Natural killer cell (primary cell): ENCODE results near the gene SPATA24. TPM values are rescaled to one million over a fixed set of nuclear protein-coding genes. Genes with fewer than 3 reads are reported as not detected.
A peak's percentile ranks its signal among the peaks of the same experiment; 100 is the strongest.

ENCODE experiments used
- ATAC-seq, 3 donors: fragments of 150-1000 bp in 2 of 3; fragments of 200-7000 bp in 1 of 3; cut with Tn5 transposase; 1 replicate in 1 of 3; 2 replicates in 2 of 3; pipeline ENCODE4 v1.10.0; 2021; ENCODE audit warnings: mild to moderate bottlenecking in 2 of 3, moderate library complexity in 2 of 3
- DNase-seq, 2 donors: peaks; one replicate each; pipeline versions ENCODE4 v3.0.0 to v3.0.0-alpha.2; 2013 to 2021; ENCODE audit warnings: mixed read lengths in 1 of 2
- H3K27ac ChIP-seq: one replicate; pipeline ENCODE4 v1.5.1; 2013; ENCODE audit warnings: mild to moderate bottlenecking, low read length
- H3K27me3 ChIP-seq: one replicate; pipeline ENCODE4 v1.6.1; 2013; ENCODE audit warnings: low read length; ENCODE audit not compliant: control insufficient read depth, insufficient read depth
- H3K36me3 ChIP-seq: one replicate; pipeline ENCODE4 v1.6.1; 2013; ENCODE audit warnings: low read length; ENCODE audit not compliant: control insufficient read depth, insufficient read depth
- H3K4me1 ChIP-seq: one replicate; pipeline ENCODE4 v1.6.1; 2013; ENCODE audit warnings: low read length; ENCODE audit not compliant: control insufficient read depth, insufficient read depth
- H3K4me3 ChIP-seq: one replicate; pipeline ENCODE4 v1.5.1; 2013; ENCODE audit warnings: low read length
- H3K9me3 ChIP-seq: one replicate; pipeline ENCODE4 v1.6.1; 2013; ENCODE audit warnings: low read length; ENCODE audit not compliant: control insufficient read depth, insufficient read depth
- H3K27ac Mint-ChIP-seq, 2 donors: one replicate each; pipeline ENCODE4 v1.8.0; 2022; ENCODE audit warnings: mild to moderate bottlenecking in 2 of 2, mixed read lengths in 2 of 2, moderate library complexity in 1 of 2
- H3K27me3 Mint-ChIP-seq, 2 donors: one replicate each; pipeline ENCODE4 v1.8.0; 2022; ENCODE audit warnings: low read depth in 2 of 2, mixed read lengths in 2 of 2
- H3K36me3 Mint-ChIP-seq: one replicate; pipeline ENCODE4 v1.8.0; 2022; ENCODE audit warnings: mixed read lengths
- H3K4me1 Mint-ChIP-seq, 2 donors: one replicate each; pipeline ENCODE4 v1.8.0; 2022; ENCODE audit warnings: mixed read lengths in 2 of 2
- H3K4me3 Mint-ChIP-seq: one replicate; pipeline ENCODE4 v1.8.0; 2022; ENCODE audit warnings: mild to moderate bottlenecking, moderate library complexity, mixed read lengths
- H3K9me3 Mint-ChIP-seq, 2 donors: one replicate each; pipeline ENCODE4 v1.8.0; 2022; ENCODE audit warnings: mixed read lengths in 2 of 2
- WGBS: methylation state at CpG from one replicate; pipeline ENCODE4 v1.1.7; 2013; ENCODE audit warnings: missing lambda C conversion rate; ENCODE audit not compliant: insufficient coverage; 5-methylcytosine and 5-hydroxymethylcytosine counted together
- intact Hi-C: fragments of 100-400 bp; cut with micrococcal nuclease; formaldehyde crosslinking; loops from one replicate; pipeline ENCODE4 v1.14.2; 2022
- total RNA-seq, 4 donors: library from RNA; stranded (reverse); fragments of 120-200 nt in 1 of 4; gene quantifications; one replicate each; pipeline versions ENCODE4 v1.2.3 to v1.2.4, GENCODE V29; 2013 to 2022
- TF ChIP-seq, protein P1 (sequence below): fragments of 200-600 bp; IDR thresholded peaks from one replicate; pipeline ENCODE4 v1.8.0; 2022; ENCODE audit warnings: antibody characterized with exemption

SPATA24 gene
- total RNA-seq, 3 donors from 2014 or later (not counting 1 experiment from before 2014, with no cell fraction given): 1.6 to 2.9 (median 2.7) TPM

DNA sequence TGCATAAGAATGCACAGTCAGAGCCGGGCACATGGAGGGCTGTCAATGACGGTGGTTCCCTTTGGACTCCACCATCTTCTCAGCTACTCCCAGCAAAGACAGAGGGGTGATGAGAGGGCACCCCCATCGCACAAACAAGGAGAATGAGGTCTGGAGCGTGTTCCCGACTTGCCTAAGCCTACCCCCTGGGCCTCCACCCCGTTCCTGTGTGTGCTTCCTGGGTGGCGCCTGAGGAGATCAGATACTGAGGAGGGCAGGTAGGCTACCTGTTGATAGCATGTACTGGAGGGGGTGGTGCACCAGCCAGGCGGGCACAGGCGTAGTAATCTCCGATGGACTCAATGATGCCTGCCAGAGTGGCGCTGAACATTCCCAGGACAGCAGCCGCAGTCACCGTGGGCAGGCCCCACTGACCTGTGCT lies 24.9 kb downstream of the SPATA24 start:
- no peak overlapping the region for H3K4me3 ChIP-seq
- H3K36me3 ChIP-seq: no peaks in the 10 kb centered on the region
- H3K27ac ChIP-seq: no peak overlapping the region
- H3K36me3 Mint-ChIP-seq: no peaks in the 10 kb centered on the region
- TF ChIP-seq, protein P1, sequence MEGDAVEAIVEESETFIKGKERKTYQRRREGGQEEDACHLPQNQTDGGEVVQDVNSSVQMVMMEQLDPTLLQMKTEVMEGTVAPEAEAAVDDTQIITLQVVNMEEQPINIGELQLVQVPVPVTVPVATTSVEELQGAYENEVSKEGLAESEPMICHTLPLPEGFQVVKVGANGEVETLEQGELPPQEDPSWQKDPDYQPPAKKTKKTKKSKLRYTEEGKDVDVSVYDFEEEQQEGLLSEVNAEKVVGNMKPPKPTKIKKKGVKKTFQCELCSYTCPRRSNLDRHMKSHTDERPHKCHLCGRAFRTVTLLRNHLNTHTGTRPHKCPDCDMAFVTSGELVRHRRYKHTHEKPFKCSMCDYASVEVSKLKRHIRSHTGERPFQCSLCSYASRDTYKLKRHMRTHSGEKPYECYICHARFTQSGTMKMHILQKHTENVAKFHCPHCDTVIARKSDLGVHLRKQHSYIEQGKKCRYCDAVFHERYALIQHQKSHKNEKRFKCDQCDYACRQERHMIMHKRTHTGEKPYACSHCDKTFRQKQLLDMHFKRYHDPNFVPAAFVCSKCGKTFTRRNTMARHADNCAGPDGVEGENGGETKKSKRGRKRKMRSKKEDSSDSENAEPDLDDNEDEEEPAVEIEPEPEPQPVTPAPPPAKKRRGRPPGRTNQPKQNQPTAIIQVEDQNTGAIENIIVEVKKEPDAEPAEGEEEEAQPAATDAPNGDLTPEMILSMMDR: no peak
- no peak overlapping the region for H3K4me3 Mint-ChIP-seq
- 88% methylated on average over 13 of the region's 13 CpGs for WGBS
- H3K27ac Mint-ChIP-seq: no peak overlapping the region
- no peaks in the 10 kb centered on the region for H3K9me3 Mint-ChIP-seq
- ATAC-seq (no peak), DNase-seq (no peak)
- H3K27me3 Mint-ChIP-seq: no peaks in the 10 kb centered on the region
- no peaks in the 10 kb centered on the region for H3K4me1 ChIP-seq
- intact Hi-C loops: no loop called here
- no peaks in the 10 kb centered on the region for H3K9me3 ChIP-seq
- H3K4me1 Mint-ChIP-seq: peaks cover 0 to 2% of the 10 kb centered on the region in 2 donors
- no peaks in the 10 kb centered on the region for H3K27me3 ChIP-seq

DNA sequence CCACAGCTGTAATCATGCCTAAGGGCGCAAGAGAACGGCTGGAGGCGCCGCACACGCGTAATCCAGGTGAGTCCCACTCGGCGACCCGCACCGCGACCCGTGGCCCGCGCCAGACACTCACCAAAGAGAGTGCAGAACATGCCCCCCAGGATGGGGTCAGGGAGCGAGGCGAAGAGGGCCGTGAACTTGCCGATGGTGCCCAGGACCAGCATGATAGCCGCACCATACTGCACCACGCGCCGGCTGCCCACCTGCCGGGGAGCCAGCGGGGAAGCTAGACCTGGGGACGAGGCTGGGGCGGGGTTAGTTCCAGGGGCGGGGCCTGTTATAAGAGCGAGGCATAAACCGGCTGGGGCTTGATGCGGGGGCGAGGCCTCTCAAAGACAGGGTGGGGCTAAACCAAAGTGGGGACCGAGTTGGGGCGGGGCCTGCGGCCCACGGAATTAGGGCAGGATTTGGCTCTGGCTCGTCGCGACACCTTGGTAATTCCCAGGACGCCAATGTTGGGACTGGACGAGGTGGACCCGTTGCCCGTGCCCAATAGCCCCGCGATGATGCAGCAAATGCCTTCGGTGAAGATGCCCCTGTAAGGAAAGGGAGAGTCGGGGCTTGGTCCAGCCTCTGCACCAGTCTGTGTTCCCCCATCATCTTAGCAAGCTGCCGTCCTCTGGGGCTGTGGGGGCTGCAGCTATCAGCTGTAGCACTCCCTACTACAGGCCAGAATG lies 25.6 kb downstream of the SPATA24 start:
- DNase-seq: no peak
- Histone ChIP-seq H3K27ac (no peak overlapping the region), H3K4me1 (no peaks in the 10 kb centered on the region), H3K36me3 (peaks cover 5% of the 10 kb centered on the region), H3K27me3 (no peaks in the 10 kb centered on the region), H3K9me3 (no peaks in the 10 kb centered on the region), H3K4me3 (no peak overlapping the region)
- TF ChIP-seq, protein P1: no peak
- Mint-ChIP-seq H3K4me3 (no peak overlapping the region), H3K36me3 (no peaks in the 10 kb centered on the region), H3K27me3 (no peaks in the 10 kb centered on the region), H3K4me1 (peaks cover 0 to 4% of the 10 kb centered on the region in 2 donors), H3K27ac (no peak overlapping the region), H3K9me3 (no peaks in the 10 kb centered on the region)
- ATAC-seq: no peak
- intact Hi-C loops: no loop called here
- 93% methylated on average over 47 of the region's 47 CpGs for WGBS

DNA sequence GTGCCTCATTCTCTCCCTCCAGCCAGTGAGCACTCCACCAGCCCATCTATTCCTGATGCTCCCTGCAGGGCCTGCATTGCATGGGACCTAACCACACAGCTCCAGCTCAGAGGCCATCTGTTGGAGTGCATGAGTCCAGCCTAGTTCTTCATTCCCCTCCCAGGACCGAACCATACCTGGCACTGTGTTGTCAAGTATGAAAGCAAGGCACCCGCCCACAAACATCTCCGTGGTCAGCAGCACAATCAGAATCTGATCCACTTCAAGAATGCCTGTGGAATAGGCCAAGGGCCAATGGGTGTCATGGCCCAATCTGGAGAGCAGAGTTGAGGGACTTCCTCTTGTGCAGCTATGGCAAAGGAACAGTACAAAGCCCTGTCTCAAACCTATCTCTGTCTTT lies 26.7 kb downstream of the SPATA24 start:
- Mint-ChIP-seq H3K4me1 (peaks cover 0 to 4% of the 10 kb centered on the region in 2 donors), H3K27ac (peak overlapping the region in 1 of 2 donors; percentile 18), H3K4me3 (no peak overlapping the region), H3K36me3 (no peaks in the 10 kb centered on the region), H3K27me3 (no peaks in the 10 kb centered on the region), H3K9me3 (no peaks in the 10 kb centered on the region)
- H3K4me3 ChIP-seq: no peak overlapping the region
- H3K36me3 ChIP-seq: peaks cover 7% of the 10 kb centered on the region
- TF ChIP-seq, protein P1: no peak
- WGBS: 88% methylated on average over 3 of the region's 3 CpGs
- DNase-seq (no peak), ATAC-seq (no peak)
- no peak overlapping the region for H3K27ac ChIP-seq
- H3K27me3 ChIP-seq: no peaks in the 10 kb centered on the region
- no peaks in the 10 kb centered on the region for H3K4me1 ChIP-seq
- intact Hi-C loops: no loop called here
- no peaks in the 10 kb centered on the region for H3K9me3 ChIP-seq

DNA sequence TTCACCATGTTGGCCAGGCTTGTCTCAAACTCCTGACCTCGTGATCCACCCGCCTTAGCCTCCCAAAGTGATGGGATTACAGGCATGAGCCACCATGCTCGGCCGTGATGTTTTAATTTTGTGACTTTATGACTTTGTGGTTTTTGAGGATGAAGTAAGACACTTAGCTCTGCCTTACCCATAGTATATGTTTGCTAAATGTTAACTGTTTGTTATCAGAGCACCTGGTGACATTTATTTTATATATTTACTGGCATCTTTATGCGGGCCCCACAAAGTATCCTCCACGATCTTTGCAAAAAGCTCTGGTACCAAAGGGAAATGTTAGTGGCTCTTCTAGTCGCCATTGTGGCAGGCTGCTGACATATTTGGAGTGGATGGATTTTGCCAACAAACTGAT lies 27.5 kb downstream of the SPATA24 start:
- H3K9me3 ChIP-seq: no peaks in the 10 kb centered on the region
- Mint-ChIP-seq H3K4me1 (peaks cover 0 to 4% of the 10 kb centered on the region in 2 donors), H3K27ac (no peak overlapping the region), H3K36me3 (no peaks in the 10 kb centered on the region), H3K9me3 (no peaks in the 10 kb centered on the region), H3K4me3 (no peak overlapping the region), H3K27me3 (no peaks in the 10 kb centered on the region)
- intact Hi-C loops: no loop called here
- H3K4me3 ChIP-seq: no peak overlapping the region
- TF ChIP-seq, protein P1: no peak
- ATAC-seq (no peak), DNase-seq (no peak)
- H3K4me1 ChIP-seq: no peaks in the 10 kb centered on the region
- WGBS: 93% methylated on average over 7 of the region's 7 CpGs
- no peak overlapping the region for H3K27ac ChIP-seq
- H3K27me3 ChIP-seq: no peaks in the 10 kb centered on the region
- peaks cover 16% of the 10 kb centered on the region for H3K36me3 ChIP-seq
